ENCODE measurements around the gene ABCG5.

ABCG5 gene

GRCh38 chr2:43841949-43842865, 3.6 kb upstream of the ABCG5 start:
- DNase-seq (ENCODE audit: low read depth), result no peak

- DNase-seq (ENCODE audit: low read depth), result no peak
These were observed 2.3 kb upstream of the ABCG5 start for GRCh38 chr2:43840965-43841364.

GRCh38 chr2:43839776-43840564, 1.3 kb upstream of the ABCG5 start:
- no peak for DNase-seq (ENCODE audit: low read depth)

- no peak for DNase-seq (ENCODE audit: low read depth)
These were observed 644 bp downstream of the ABCG5 start for GRCh38 chr2:43837831-43838559.

GRCh38 chr2:43837033-43837432, 1.6 kb downstream of the ABCG5 start:
- DNase-seq (ENCODE audit: low read depth), result no peak

GRCh38 chr2:43832457-43832856, 6.2 kb downstream of the ABCG5 start:
- no peak for DNase-seq (ENCODE audit: low read depth)

GRCh38 chr2:43831543-43832294, 6.9 kb downstream of the ABCG5 start:
- DNase-seq (ENCODE audit: low read depth), result no peak

- no peak for DNase-seq (ENCODE audit: low read depth)
These were observed 12.1 kb downstream of the ABCG5 start for GRCh38 chr2:43826305-43827250.

- DNase-seq (ENCODE audit: low read depth), result no peak
These were observed 12.8 kb downstream of the ABCG5 start for GRCh38 chr2:43825841-43826240.

- no peak for DNase-seq (ENCODE audit: low read depth)
These were observed 13.6 kb downstream of the ABCG5 start for GRCh38 chr2:43824951-43825493.

GRCh38 chr2:43824512-43824911, 14.1 kb downstream of the ABCG5 start:
- no peak for DNase-seq (ENCODE audit: low read depth)

GRCh38 chr2:43823751-43824150, 14.9 kb downstream of the ABCG5 start:
- DNase-seq (ENCODE audit: low read depth), result no peak

- DNase-seq (ENCODE audit: low read depth), result no peak
These were observed 15.8 kb downstream of the ABCG5 start for GRCh38 chr2:43822839-43823238.

GRCh38 chr2:43819491-43820163, 19.0 kb downstream of the ABCG5 start:
- DNase-seq (ENCODE audit: low read depth), result no peak

GRCh38 chr2:43818761-43819160, 19.9 kb downstream of the ABCG5 start:
- DNase-seq (ENCODE audit: low read depth), result no peak

- no peak for DNase-seq (ENCODE audit: low read depth)
These were observed 23.9 kb downstream of the ABCG5 start for GRCh38 chr2:43814711-43815110.

GRCh38 chr2:43812947-43813346, 25.7 kb downstream of the ABCG5 start:
- DNase-seq (ENCODE audit: low read depth), result no peak

- DNase-seq (ENCODE audit: low read depth), result no peak
These were observed 26.6 kb downstream of the ABCG5 start for GRCh38 chr2:43812006-43812405.

GRCh38 chr2:43810888-43811287, 27.8 kb downstream of the ABCG5 start:
- DNase-seq (ENCODE audit: low read depth), result no peak

- no peak for DNase-seq (ENCODE audit: low read depth)
These were observed 28.2 kb downstream of the ABCG5 start for GRCh38 chr2:43810452-43810851.

Measured in HS-5 (cell line).